Measurements from ENCODE around the gene POMT1. TPM values are rescaled to one million over a fixed set of nuclear protein-coding genes. Genes with fewer than 3 reads are reported as not detected.
A peak's percentile ranks its signal among the peaks of the same experiment; 100 is the strongest.
"Not testable (repeated sequence)": the region's sequence is repeated elsewhere in the genome, so short reads cannot be mapped to it uniquely, and the experiment has no call there.

POMT1 gene
- total RNA-seq, 6 donors from 2014 or later: 24.7 to 55.5 (median 27.2) TPM

DNA sequence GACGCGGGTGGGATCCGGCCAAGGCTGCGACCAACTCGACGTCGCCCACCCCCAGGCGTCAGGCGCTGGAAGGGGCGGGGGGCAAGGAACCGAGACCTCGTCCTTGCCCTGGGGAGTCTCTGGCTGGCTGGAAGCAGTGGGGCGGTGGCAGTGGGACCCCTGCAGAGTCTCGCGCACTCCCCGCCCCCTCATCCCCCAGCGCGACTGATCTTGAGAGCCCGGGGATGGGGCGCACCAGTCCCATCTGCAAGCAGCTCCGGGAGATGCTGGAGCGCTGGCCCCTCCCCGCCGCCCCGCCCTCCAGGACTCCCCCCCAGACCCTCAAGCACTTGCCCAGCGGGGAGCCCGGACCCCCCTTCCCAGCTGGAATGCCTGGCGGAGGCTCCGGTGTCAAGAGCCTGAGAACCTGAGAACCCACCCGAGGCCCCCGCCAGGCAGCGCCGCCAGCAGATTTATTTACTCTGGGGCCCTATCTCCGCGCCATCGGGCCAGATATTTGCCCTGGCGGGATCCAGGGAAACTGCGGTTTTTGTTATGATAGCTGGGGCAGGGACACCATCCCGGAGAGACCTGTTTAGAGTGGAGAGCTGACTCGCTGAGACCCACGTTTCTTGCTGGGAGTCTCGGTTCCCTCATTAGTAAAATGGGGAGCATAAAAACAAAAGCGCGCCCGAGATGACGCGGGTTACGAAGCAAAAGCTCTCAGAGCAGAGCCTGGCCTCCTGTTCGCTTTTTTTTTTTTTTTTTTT lies 43.8 kb downstream of the POMT1 start:
- TF ChIP-seq, protein P1, sequence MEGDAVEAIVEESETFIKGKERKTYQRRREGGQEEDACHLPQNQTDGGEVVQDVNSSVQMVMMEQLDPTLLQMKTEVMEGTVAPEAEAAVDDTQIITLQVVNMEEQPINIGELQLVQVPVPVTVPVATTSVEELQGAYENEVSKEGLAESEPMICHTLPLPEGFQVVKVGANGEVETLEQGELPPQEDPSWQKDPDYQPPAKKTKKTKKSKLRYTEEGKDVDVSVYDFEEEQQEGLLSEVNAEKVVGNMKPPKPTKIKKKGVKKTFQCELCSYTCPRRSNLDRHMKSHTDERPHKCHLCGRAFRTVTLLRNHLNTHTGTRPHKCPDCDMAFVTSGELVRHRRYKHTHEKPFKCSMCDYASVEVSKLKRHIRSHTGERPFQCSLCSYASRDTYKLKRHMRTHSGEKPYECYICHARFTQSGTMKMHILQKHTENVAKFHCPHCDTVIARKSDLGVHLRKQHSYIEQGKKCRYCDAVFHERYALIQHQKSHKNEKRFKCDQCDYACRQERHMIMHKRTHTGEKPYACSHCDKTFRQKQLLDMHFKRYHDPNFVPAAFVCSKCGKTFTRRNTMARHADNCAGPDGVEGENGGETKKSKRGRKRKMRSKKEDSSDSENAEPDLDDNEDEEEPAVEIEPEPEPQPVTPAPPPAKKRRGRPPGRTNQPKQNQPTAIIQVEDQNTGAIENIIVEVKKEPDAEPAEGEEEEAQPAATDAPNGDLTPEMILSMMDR (IDR thresholded peaks at IDR 0.05): peak in 1 of 6 experiments; percentile 21
- no peak for TF ChIP-seq EP300 (IDR thresholded peaks at IDR 0.05)
- DNase-seq (peak in 1 of 2 donors; percentile 77), ATAC-seq (ENCODE audit: low FRiP score in 2 of 2) (peak; percentile 43 to 44)
- Histone ChIP-seq H3K27ac (peak overlapping the region in 1 of 4 donors; percentile 19), H3K27me3 (peaks cover 0 to 21% (median 17%) of the 10 kb centered on the region in 4 donors), H3K4me1 (peaks cover 11 to 19% (median 13%) of the 10 kb centered on the region in 4 donors), H3K9me3 (peaks cover 9 to 19% (median 15%) of the 10 kb centered on the region in 4 donors), H3K36me3 (no peaks in the 10 kb centered on the region), H3K4me3 (peak overlapping the region in 3 of 4 donors; percentile 43 to 52 (median 51))
- WGBS, 2 donors: 3 to 5% methylated on average over 16 to 31 of the region's 49 CpGs

GRCh38 chr9:131549186-131549585 lies 46.5 kb downstream of the POMT1 start:
- ATAC-seq (ENCODE audit: low FRiP score in 2 of 2); DNase-seq; H3K27ac ChIP-seq; H3K36me3 ChIP-seq; H3K4me3 ChIP-seq; H3K9me3 ChIP-seq: not testable (repeated sequence)
- Histone ChIP-seq H3K4me1 (peaks cover 11 to 19% (median 13%) of the 10 kb centered on the region in 4 donors), H3K27me3 (peaks cover 0 to 22% (median 18%) of the 10 kb centered on the region in 4 donors)
- 90 to 95% methylated on average over 10 of the region's 10 CpGs for WGBS, 2 donors

DNA sequence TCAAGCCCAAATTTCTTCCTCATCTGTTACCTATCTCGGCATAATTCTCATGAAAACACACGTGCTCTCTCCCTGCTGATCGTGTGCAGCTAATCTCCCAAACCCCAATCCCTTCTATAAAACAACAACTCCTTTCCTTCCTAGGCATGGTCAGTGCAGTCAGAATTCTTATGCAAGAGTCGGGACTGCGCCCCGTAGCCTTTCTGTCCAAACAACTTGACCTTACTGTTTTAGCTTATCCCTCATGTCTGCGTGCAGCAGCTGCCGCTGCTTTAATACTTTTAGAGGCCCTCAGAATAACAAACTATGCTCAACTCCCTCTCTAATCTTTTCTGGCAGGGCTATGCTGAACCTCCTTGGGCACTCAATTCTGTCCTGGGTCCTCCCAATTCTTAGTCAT lies 47.7 kb downstream of the POMT1 start:
- H3K9me3 ChIP-seq; H3K4me3 ChIP-seq; ATAC-seq (ENCODE audit: low FRiP score in 2 of 2); DNase-seq; H3K36me3 ChIP-seq; H3K27ac ChIP-seq: not testable (repeated sequence)
- Histone ChIP-seq H3K27me3 (peaks cover 0 to 29% (median 14%) of the 10 kb centered on the region in 4 donors), H3K4me1 (peaks cover 11 to 16% (median 13%) of the 10 kb centered on the region in 4 donors)
- 49 to 53% methylated on average over 8 of the region's 8 CpGs for WGBS, 2 donors

DNA sequence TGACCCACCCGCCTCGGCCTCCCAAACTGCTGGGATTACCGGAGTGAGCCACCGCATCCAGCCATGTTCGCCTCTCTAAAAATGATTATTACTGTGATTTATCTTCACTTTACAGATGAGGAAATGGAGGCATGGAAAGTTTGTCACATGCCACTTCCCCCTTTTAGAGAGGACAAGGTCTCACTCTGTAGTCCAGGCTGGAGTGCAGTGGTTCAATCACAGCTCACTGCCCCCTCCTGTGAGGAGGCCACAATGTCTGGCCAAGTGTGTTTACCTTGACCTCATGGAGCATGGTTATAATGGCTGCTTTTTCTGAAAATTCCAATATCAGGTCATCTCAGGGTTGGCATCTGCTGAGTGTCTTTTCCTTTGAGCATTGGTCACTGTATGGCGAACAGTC lies 49.3 kb downstream of the POMT1 start:
- H3K27me3 ChIP-seq: peaks cover 0 to 18% (median 4%) of the 10 kb centered on the region in 4 donors
- DNase-seq: no peak
- ATAC-seq (ENCODE audit: low FRiP score in 2 of 2): no peak
- no peak overlapping the region for H3K27ac ChIP-seq
- peaks cover 0 to 2% (median under 1%) of the 10 kb centered on the region in 4 donors for H3K4me1 ChIP-seq
- no peaks in the 10 kb centered on the region for H3K36me3 ChIP-seq
- no peaks in the 10 kb centered on the region for H3K9me3 ChIP-seq
- H3K4me3 ChIP-seq: no peak overlapping the region
- TF ChIP-seq, protein P1 (IDR thresholded peaks at IDR 0.05): no peak
- no peak for TF ChIP-seq POLR2AphosphoS5 (IDR thresholded peaks at IDR 0.05)
- no peak for TF ChIP-seq EP300 (IDR thresholded peaks at IDR 0.05)
- TF ChIP-seq POLR2A (IDR thresholded peaks at IDR 0.05): no peak
- WGBS, 2 donors: 87 to 99% methylated on average over 6 of the region's 6 CpGs

- no peaks in the 10 kb centered on the region for H3K36me3 ChIP-seq
- ATAC-seq (ENCODE audit: low FRiP score in 2 of 2) (no peak), DNase-seq (peak in 1 of 2 donors; percentile 73)
- H3K9me3 ChIP-seq: no peaks in the 10 kb centered on the region
- no peak overlapping the region for H3K4me3 ChIP-seq
- peaks cover 0 to 17% (median 4%) of the 10 kb centered on the region in 4 donors for H3K27me3 ChIP-seq
- no peak overlapping the region for H3K27ac ChIP-seq
- no peak for TF ChIP-seq EP300 (IDR thresholded peaks at IDR 0.05)
- TF ChIP-seq, protein P1 (IDR thresholded peaks at IDR 0.05): no peak
- TF ChIP-seq POLR2A (IDR thresholded peaks at IDR 0.05): no peak
- TF ChIP-seq POLR2AphosphoS5 (IDR thresholded peaks at IDR 0.05): no peak
- WGBS, 2 donors: 48 to 81% methylated on average over 6 to 17 of the region's 60 CpGs
- H3K4me1 ChIP-seq: no peaks in the 10 kb centered on the region
These were observed 51.5 kb downstream of the POMT1 start for GRCh38 chr9:131554087-131554842.

All from upper lobe of left lung (tissue), 6 donors.